Subcutaneous adipose tissue (tissue), 4 donors: Measurements from ENCODE around the gene XPA. TPM values are rescaled to one million over a fixed set of nuclear protein-coding genes. Genes with fewer than 3 reads are reported as not detected.

Experiments used
- CTCF ChIP-seq: fragments of 450-650 bp; IDR thresholded peaks from one replicate; pipeline ENCODE4 v1.5.1; 2016; ENCODE audit warnings: low read depth, mild to moderate bottlenecking, control low read depth, antibody characterized with exemption, moderate library complexity
- total RNA-seq, 4 donors: library from RNA; depleted of rRNA; stranded (reverse); fragments of >200 nt; gene quantifications; one replicate each; pipeline ENCODE4 v1.1.0, GENCODE V29; 2016

XPA gene
- total RNA-seq, 4 donors from 2014 or later = 15.1 to 18.7 (median 18.4) TPM

GRCh38 chr9:97632248-97632984, 64.7 kb downstream of the XPA start:
- no peak for TF ChIP-seq CTCF

GRCh38 chr9:97630591-97630990, 66.5 kb downstream of the XPA start:
- no peak for TF ChIP-seq CTCF

GRCh38 chr9:97629156-97629555, 68.0 kb downstream of the XPA start:
- TF ChIP-seq CTCF = no peak

- no peak for TF ChIP-seq CTCF
These were observed 68.5 kb downstream of the XPA start for GRCh38 chr9:97628668-97629067.

- no peak for TF ChIP-seq CTCF
These were observed 69.5 kb downstream of the XPA start for GRCh38 chr9:97627624-97628023.

GRCh38 chr9:97625620-97626019, 71.5 kb downstream of the XPA start:
- no peak for TF ChIP-seq CTCF

Other genes starting within 250 kb of the XPA start
- 10 to 100 TPM in 3 of 4 donors, 1 to 10 TPM in 1; 9.2 to 20.7 (median 13.6) TPM for gene TMOD1, start 195.7 kb downstream of the XPA start, total RNA-seq
- 10 to 100 TPM; 15.1 to 31.3 (median 17.1) TPM for gene TSTD2, start 64.0 kb downstream of the XPA start, total RNA-seq
- 10 to 100 TPM; 16.2 to 38.0 (median 18.5) TPM for gene NCBP1, start 63.5 kb downstream of the XPA start, total RNA-seq
- not detected for gene FOXE1, start 155.9 kb upstream of the XPA start, total RNA-seq
- 10 to 100 TPM; 21.7 to 29.5 (median 26.3) TPM for gene TRMO, start 225.2 kb upstream of the XPA start, total RNA-seq
- gene HEMGN, start 240.8 kb upstream of the XPA start, total RNA-seq = under 1 TPM in 1 of 4 donors, not detected in 3; 0.65 TPM